HEK293 (cell line): Measurements from ENCODE around the gene SORBS2.

Experiments used
- CTCF ChIA-PET: fragments of 350-600 bp; formaldehyde crosslinking; extraction: SDS; loops from one replicate; lab custom pipeline; 2021; ENCODE audit warnings: antibody characterized with exemption; lab: Yijun Ruan, JAX
- POLR2A ChIA-PET: fragments of 300-600 bp; formaldehyde crosslinking; extraction: SDS; loops from one replicate; lab custom pipeline; 2020; ENCODE audit warnings: antibody characterized with exemption, inconsistent platforms; lab: Yijun Ruan, JAX
- H3K27ac ChIP-seq: fragments of 200-500 bp; sonication (Bioruptor generic); 2 replicates; pipeline ENCODE4 v1.5.1; 2014; ENCODE audit warnings: low read depth, low read length, control low read depth, inconsistent platforms; ENCODE audit errors: extremely low read depth
- H3K36me3 ChIP-seq, 2 experiments: fragments of 200-500 bp in 1 of 2; sonication (Bioruptor generic) in 1 of 2; 1 replicate in 1 of 2; 2 replicates in 1 of 2; pipeline ENCODE4 v1.5.1; 2014 to 2017; ENCODE audit warnings: inconsistent platforms in 2 of 2, low read length in 2 of 2; ENCODE audit not compliant: control insufficient read depth in 2 of 2, insufficient read depth in 1 of 2
- H3K4me1 ChIP-seq: fragments of 200-500 bp; sonication (Bioruptor generic); 2 replicates; pipeline ENCODE4 v1.5.1; 2014; ENCODE audit warnings: mild to moderate bottlenecking, low read length, inconsistent platforms; ENCODE audit not compliant: control insufficient read depth, insufficient read depth
- H3K4me3 ChIP-seq: 2 replicates; pipeline ENCODE4 v1.5.1; 2011; ENCODE audit warnings: low read depth, mild to moderate bottlenecking, control low read depth, low read length, moderate library complexity
- H3K9me3 ChIP-seq: fragments of 200-500 bp; sonication (Bioruptor generic); 2 replicates; pipeline ENCODE4 v1.5.1; 2014; ENCODE audit warnings: low read depth, low read length, inconsistent platforms; ENCODE audit not compliant: control insufficient read depth, insufficient read depth
- GLIS2 ChIP-seq: fragments of 450-650 bp; formaldehyde crosslinking; IDR thresholded peaks from 2 replicates; pipeline ENCODE4 v1.5.1; 2016; ENCODE audit warnings: missing biosample characterization, missing genetic modification characterization
- KLF7 ChIP-seq: fragments of 450-650 bp; formaldehyde crosslinking; IDR thresholded peaks from 2 replicates; pipeline ENCODE4 v1.5.1; 2016; ENCODE audit warnings: missing biosample characterization, missing genetic modification characterization, borderline replicate concordance
- MEIS1 ChIP-seq: sonication (generic); formaldehyde crosslinking; IDR thresholded peaks from 2 replicates; pipeline ENCODE4 v1.8.1; 2022; ENCODE audit warnings: missing genetic modification reagents, mild to moderate bottlenecking, borderline replicate concordance
- OVOL3 ChIP-seq: fragments of 450-650 bp; formaldehyde crosslinking; IDR thresholded peaks from 2 replicates; pipeline ENCODE4 v1.5.1; 2016; ENCODE audit warnings: missing biosample characterization, missing genetic modification characterization
- PRDM1 ChIP-seq: fragments of 450-650 bp; formaldehyde crosslinking; IDR thresholded peaks from 2 replicates; pipeline ENCODE4; 2016; ENCODE audit warnings: missing biosample characterization, missing genetic modification characterization
- SETDB1 ChIP-seq: IDR thresholded peaks from one replicate; pipeline ENCODE4 v1.6.1; 2017; ENCODE audit warnings: mild to moderate bottlenecking, low read length, moderate library complexity, mixed read lengths; ENCODE audit not compliant: insufficient read length
- ZNF10 ChIP-seq: fragments of 450-650 bp; formaldehyde crosslinking; IDR thresholded peaks from 2 replicates; pipeline ENCODE4 v1.5.1; 2017; ENCODE audit warnings: missing biosample characterization, missing genetic modification characterization
- ZNF114 ChIP-seq: fragments of 450-650 bp; formaldehyde crosslinking; IDR thresholded peaks from 2 replicates; pipeline ENCODE4 v1.5.0; 2017; ENCODE audit warnings: missing biosample characterization, missing genetic modification characterization
- ZNF157 ChIP-seq: fragments of 450-650 bp; formaldehyde crosslinking; IDR thresholded peaks from 2 replicates; pipeline ENCODE4 v1.5.1; 2016; ENCODE audit warnings: missing biosample characterization, missing genetic modification characterization
- ZNF16 ChIP-seq: fragments of 450-650 bp; formaldehyde crosslinking; IDR thresholded peaks from 2 replicates; pipeline ENCODE4 v1.5.1; 2016; ENCODE audit warnings: low read depth, missing biosample characterization, missing genetic modification characterization
- ZNF175 ChIP-seq: fragments of 450-650 bp; formaldehyde crosslinking; IDR thresholded peaks from 2 replicates; pipeline ENCODE4 v1.5.1; 2016; ENCODE audit warnings: missing biosample characterization, missing genetic modification characterization
- ZNF514 ChIP-seq: fragments of 450-650 bp; formaldehyde crosslinking; IDR thresholded peaks from 2 replicates; pipeline ENCODE4 v1.5.1; 2016; ENCODE audit warnings: missing biosample characterization, missing genetic modification characterization
- ZNF610 ChIP-seq: fragments of 450-650 bp; formaldehyde crosslinking; IDR thresholded peaks from 2 replicates; pipeline ENCODE4 v1.5.1; 2016; ENCODE audit warnings: missing biosample characterization, missing genetic modification characterization, borderline replicate concordance
- ZNF624 ChIP-seq: fragments of 450-650 bp; formaldehyde crosslinking; IDR thresholded peaks from 2 replicates; pipeline ENCODE4 v1.5.1; 2017; ENCODE audit warnings: missing biosample characterization, missing genetic modification characterization
- ZNF664 ChIP-seq: fragments of 450-650 bp; formaldehyde crosslinking; IDR thresholded peaks from 2 replicates; pipeline ENCODE4 v1.5.1; 2016; ENCODE audit warnings: missing biosample characterization, missing genetic modification characterization
- ZNF76 ChIP-seq: fragments of 450-650 bp; formaldehyde crosslinking; IDR thresholded peaks from 2 replicates; pipeline ENCODE4; 2016; ENCODE audit warnings: low read depth, missing biosample characterization, missing genetic modification characterization, borderline replicate concordance
- ZNF830 ChIP-seq: fragments of 450-650 bp; IDR thresholded peaks from 2 replicates; pipeline ENCODE4 v1.5.0; 2018; ENCODE audit warnings: missing biosample characterization, missing genetic modification characterization, low read depth, mild to moderate bottlenecking, moderate library complexity
- TF ChIP-seq, protein P1 (sequence below): fragments of 450-650 bp; formaldehyde crosslinking; IDR thresholded peaks from 2 replicates; pipeline ENCODE4 v1.5.1; 2016; ENCODE audit warnings: missing biosample characterization, missing genetic modification characterization
- TF ChIP-seq, protein P2 (sequence below): fragments of 450-650 bp; formaldehyde crosslinking; IDR thresholded peaks from 2 replicates; pipeline ENCODE4 v1.5.1; 2017; ENCODE audit warnings: missing biosample characterization, missing genetic modification characterization
- TF ChIP-seq, protein P3 (sequence below): fragments of 450-650 bp; IDR thresholded peaks from 2 replicates; pipeline ENCODE4 v1.5.1; 2018; ENCODE audit warnings: missing biosample characterization, mild to moderate bottlenecking, missing genetic modification characterization
- TF ChIP-seq, protein P4 (sequence below): fragments of 450-650 bp; formaldehyde crosslinking; IDR thresholded peaks from 2 replicates; pipeline ENCODE4; 2016; ENCODE audit warnings: missing biosample characterization, missing genetic modification characterization
- TF ChIP-seq, protein P5 (sequence below): fragments of 450-650 bp; formaldehyde crosslinking; IDR thresholded peaks from 2 replicates; pipeline ENCODE4 v1.5.1; 2016; ENCODE audit warnings: missing biosample characterization, missing genetic modification characterization, low read depth

The SORBS2 gene

DNA sequence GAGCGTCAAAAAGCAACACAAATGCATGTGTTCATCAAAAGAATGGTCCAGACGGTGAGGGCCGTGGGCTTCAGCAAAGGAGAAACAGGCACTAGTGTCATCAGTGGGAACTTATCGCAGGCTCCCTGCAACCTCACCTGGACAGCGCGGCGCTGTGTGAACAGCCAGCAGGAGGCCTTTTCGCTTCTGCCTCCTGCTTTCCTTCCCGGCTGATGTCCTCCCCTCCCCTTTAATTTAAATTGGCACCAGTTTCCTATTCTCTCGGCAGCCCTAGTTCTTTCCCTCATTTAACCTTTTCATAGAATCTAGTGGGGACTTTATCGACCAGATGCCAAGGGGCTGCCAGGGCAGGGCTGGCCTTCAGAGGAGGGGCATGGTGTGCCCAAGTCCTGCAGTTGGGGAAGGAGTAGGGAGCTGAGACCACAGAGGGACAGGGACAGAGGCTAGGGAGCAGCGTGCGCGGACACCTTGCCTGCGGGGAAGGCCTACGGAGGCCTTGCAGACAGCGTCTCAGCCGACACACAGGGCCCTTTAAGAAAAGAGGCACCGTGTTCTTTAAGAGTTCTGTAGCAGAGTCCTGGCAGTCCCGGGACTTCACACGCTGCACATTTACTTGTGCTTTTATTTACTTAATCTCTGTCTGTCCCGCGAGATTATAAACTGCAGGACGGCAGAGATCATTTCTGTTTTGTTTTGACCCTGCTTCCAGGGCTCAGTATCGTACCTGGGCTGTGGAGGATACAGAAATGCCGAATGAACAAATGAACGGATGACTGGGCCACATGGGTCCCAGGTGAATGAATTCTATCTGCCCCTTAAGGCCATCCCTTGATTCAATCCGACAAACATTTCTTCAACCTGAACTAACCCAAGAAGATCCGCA lies 8.4 kb upstream of the SORBS2 start (continued):
- TF ChIP-seq ZNF514 (tag by site-specific recombination) (no peak), ZNF664 (no peak), ZNF830 (no peak), ZNF76 (tag by site-specific recombination) (no peak)

DNA sequence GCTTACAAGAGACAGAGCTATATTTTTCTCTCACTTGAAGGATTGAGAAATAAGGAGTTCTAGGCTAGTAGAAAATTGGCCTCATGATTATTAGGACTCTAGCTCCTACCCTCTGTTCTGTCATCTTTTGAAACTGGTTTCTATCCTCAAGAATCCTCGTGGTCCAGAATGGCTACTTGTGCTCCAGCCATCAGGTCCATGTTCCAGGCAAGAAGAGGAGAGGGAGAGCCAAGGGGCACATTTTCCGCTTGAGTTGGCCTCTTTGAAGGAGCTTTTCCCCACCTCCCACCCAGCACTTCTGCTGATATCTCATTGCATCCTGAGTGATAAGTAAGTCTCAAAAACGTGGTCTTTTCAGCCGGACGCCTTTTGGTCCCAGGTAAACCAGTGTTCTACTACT lies 7.2 kb upstream of the SORBS2 start:
- no peak overlapping the region for H3K4me3 ChIP-seq
- ChIA-PET POLR2A (no interaction called here), CTCF (interaction anchor here (0.5 kb wide), 1 partner anchor 56 kb away, joined by 3 read pairs; no protein-coding TSS in a partner anchor)
- no peak overlapping the region for H3K27ac ChIP-seq
- H3K36me3 ChIP-seq = no peaks in the 10 kb centered on the region
- H3K9me3 ChIP-seq = no peaks in the 10 kb centered on the region
- peaks cover 5% of the 10 kb centered on the region; the same call in 1 of the 2 replicates for H3K4me1 ChIP-seq
- TF ChIP-seq SETDB1 (peak; percentile 39), ZNF76 (tag by site-specific recombination) (no peak), PRDM1 (tag by site-specific recombination) (no peak), ZNF624 (tag by site-specific recombination) (no peak), GLIS2 (no peak)
- TF ChIP-seq, protein P1, sequence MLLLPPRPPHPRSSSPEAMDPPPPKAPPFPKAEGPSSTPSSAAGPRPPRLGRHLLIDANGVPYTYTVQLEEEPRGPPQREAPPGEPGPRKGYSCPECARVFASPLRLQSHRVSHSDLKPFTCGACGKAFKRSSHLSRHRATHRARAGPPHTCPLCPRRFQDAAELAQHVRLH (tag by site-specific recombination) = peak; percentile 59; the same call in 1 of the 2 replicates

DNA sequence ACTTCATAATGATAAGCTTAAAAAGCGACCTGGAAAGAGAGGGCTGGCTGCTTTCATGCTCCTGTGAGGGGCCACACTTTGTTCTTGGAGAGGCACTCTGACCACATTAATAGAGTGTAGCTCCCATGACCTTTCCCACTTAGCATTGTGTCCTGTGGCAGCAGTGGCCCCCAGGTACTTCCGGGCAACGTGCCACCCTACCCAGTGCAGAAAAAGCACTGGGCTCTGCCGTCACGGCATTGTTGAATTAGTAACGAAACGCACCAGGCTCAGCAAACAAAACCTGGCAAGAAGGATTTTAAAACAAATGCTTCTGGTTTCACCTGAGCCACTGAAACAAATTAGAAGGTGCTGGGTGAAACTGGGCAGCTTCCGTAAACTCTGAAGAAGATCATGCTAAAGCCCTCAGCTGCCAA lies 5.4 kb upstream of the SORBS2 start:
- Histone ChIP-seq H3K4me3 (no peak overlapping the region), H3K36me3 (no peaks in the 10 kb centered on the region), H3K9me3 (no peaks in the 10 kb centered on the region), H3K4me1 (peaks cover 6% of the 10 kb centered on the region; the same call in 1 of the 2 replicates), H3K27ac (no peak overlapping the region)
- no peak for TF ChIP-seq ZNF16 (tag by site-specific recombination)
- TF ChIP-seq ZNF157 = no peak
- no peak for TF ChIP-seq OVOL3 (tag by site-specific recombination)
- TF ChIP-seq, protein P2, sequence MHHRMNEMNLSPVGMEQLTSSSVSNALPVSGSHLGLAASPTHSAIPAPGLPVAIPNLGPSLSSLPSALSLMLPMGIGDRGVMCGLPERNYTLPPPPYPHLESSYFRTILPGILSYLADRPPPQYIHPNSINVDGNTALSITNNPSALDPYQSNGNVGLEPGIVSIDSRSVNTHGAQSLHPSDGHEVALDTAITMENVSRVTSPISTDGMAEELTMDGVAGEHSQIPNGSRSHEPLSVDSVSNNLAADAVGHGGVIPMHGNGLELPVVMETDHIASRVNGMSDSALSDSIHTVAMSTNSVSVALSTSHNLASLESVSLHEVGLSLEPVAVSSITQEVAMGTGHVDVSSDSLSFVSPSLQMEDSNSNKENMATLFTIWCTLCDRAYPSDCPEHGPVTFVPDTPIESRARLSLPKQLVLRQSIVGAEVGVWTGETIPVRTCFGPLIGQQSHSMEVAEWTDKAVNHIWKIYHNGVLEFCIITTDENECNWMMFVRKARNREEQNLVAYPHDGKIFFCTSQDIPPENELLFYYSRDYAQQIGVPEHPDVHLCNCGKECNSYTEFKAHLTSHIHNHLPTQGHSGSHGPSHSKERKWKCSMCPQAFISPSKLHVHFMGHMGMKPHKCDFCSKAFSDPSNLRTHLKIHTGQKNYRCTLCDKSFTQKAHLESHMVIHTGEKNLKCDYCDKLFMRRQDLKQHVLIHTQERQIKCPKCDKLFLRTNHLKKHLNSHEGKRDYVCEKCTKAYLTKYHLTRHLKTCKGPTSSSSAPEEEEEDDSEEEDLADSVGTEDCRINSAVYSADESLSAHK (tag by site-specific recombination) = no peak
- no peak for TF ChIP-seq ZNF114
- no peak for TF ChIP-seq ZNF10 (tag by site-specific recombination)
- TF ChIP-seq, protein P3, sequence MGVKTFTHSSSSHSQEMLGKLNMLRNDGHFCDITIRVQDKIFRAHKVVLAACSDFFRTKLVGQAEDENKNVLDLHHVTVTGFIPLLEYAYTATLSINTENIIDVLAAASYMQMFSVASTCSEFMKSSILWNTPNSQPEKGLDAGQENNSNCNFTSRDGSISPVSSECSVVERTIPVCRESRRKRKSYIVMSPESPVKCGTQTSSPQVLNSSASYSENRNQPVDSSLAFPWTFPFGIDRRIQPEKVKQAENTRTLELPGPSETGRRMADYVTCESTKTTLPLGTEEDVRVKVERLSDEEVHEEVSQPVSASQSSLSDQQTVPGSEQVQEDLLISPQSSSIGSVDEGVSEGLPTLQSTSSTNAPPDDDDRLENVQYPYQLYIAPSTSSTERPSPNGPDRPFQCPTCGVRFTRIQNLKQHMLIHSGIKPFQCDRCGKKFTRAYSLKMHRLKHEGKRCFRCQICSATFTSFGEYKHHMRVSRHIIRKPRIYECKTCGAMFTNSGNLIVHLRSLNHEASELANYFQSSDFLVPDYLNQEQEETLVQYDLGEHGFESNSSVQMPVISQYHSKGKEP (tag by site-specific recombination) = no peak
- no peak for TF ChIP-seq ZNF610 (tag by site-specific recombination)
- TF ChIP-seq KLF7 (tag by site-specific recombination) = no peak
- TF ChIP-seq, protein P4, sequence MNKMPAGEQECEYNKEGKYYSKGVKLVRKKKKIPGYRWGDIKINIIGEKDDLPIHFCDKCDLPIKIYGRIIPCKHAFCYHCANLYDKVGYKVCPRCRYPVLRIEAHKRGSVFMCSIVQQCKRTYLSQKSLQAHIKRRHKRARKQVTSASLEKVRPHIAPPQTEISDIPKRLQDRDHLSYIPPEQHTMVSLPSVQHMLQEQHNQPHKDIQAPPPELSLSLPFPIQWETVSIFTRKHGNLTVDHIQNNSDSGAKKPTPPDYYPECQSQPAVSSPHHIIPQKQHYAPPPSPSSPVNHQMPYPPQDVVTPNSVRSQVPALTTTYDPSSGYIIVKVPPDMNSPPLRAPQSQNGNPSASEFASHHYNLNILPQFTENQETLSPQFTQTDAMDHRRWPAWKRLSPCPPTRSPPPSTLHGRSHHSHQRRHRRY (tag by site-specific recombination) = no peak
- no peak for TF ChIP-seq ZNF175 (tag by site-specific recombination)
- TF ChIP-seq, protein P5, sequence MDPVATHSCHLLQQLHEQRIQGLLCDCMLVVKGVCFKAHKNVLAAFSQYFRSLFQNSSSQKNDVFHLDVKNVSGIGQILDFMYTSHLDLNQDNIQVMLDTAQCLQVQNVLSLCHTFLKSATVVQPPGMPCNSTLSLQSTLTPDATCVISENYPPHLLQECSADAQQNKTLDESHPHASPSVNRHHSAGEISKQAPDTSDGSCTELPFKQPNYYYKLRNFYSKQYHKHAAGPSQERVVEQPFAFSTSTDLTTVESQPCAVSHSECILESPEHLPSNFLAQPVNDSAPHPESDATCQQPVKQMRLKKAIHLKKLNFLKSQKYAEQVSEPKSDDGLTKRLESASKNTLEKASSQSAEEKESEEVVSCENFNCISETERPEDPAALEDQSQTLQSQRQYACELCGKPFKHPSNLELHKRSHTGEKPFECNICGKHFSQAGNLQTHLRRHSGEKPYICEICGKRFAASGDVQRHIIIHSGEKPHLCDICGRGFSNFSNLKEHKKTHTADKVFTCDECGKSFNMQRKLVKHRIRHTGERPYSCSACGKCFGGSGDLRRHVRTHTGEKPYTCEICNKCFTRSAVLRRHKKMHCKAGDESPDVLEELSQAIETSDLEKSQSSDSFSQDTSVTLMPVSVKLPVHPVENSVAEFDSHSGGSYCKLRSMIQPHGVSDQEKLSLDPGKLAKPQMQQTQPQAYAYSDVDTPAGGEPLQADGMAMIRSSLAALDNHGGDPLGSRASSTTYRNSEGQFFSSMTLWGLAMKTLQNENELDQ = no peak
- no peak for TF ChIP-seq MEIS1 (CRISPR knock-in tag)
- ChIA-PET CTCF (no interaction called here), POLR2A (no interaction called here)
